Measurements from ENCODE around the gene SMPD3. TPM values are rescaled to one million over a fixed set of nuclear protein-coding genes. Genes with fewer than 3 reads are reported as not detected.
A peak's percentile ranks its signal among the peaks of the same experiment; 100 is the strongest.

The SMPD3 gene
- total and polyA plus RNA-seq, 4 donors, result 12.7 to 44.7 (median 29.3) TPM

DNA sequence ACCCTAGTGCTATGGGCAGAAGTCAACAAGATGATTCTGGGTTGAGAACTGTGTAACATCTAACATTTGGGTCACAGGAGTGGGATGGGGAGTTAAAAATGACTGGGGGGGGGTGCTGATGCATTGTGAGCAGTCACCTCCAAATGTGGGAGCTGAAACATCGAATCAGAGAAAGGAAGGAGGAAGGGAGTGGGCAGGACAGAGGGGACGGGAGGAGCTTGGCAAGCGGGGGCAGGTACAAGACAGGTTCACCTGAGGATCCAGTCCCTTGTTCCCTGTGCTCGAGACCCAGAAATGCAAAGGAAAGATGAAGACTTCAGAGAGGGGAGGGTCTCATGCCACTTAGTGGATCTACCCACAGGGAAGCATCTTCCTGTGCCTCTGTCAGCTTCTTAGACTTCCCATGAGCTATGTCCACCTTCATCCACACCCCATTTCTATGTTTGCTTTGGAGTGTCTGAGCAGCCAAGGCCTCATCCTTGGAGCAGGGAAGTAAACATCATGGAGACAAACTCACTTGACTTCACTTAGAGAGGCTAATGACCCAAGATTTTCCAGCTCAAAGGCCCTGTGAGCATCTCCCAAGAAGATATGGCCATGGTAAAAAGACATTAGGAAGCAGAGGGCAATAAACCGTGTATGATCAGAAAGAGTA is 20.5 kb downstream of the SMPD3 start:
- WGBS (ENCODE audit: insufficient coverage), result 89% methylated on average over 5 of the region's 5 CpGs
- no peak overlapping the region for H3K27ac ChIP-seq (ENCODE audit: low read depth, low read length)

DNA sequence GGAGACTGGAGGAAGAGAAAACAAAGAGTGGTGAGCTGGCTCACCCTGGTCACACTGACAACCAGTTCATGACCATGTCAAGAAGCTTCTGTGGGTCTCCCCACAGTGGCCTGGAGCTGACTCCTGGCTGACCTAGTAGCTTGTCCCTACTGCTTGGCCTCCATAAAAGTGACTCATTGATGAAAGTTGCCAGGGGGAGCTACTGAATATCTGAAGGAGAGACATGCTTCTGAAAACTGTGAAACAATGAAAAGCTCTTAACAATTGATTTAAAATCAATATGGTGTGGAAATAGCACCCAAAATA is 22.0 kb downstream of the SMPD3 start:
- H3K36me3 ChIP-seq (ENCODE audit: control insufficient read depth, insufficient read depth, low read length), result no peaks in the 10 kb centered on the region
- H3K27me3 ChIP-seq (ENCODE audit: control insufficient read depth, insufficient read depth, low read length), result no peaks in the 10 kb centered on the region
- no peak for DNase-seq (ENCODE audit: low read depth in 4 of 6, low spot score in 6 of 6)
- H3K4me3 ChIP-seq (ENCODE audit: low read depth, low read length), result no peak overlapping the region
- H3K27ac ChIP-seq (ENCODE audit: low read depth, low read length), result no peak overlapping the region
- H3K4me1 ChIP-seq (ENCODE audit: control insufficient read depth, insufficient read depth, low read length), result peaks cover 11% of the 10 kb centered on the region
- H3K9me3 ChIP-seq (ENCODE audit: control insufficient read depth, insufficient read depth, low read length), result no peaks in the 10 kb centered on the region

More for the DNA sequence above, 20.5 kb downstream of the SMPD3 start:
- H3K4me3 ChIP-seq (ENCODE audit: low read depth, low read length), result no peak overlapping the region
- H3K9me3 ChIP-seq (ENCODE audit: control insufficient read depth, insufficient read depth, low read length), result no peaks in the 10 kb centered on the region
- peaks cover 11% of the 10 kb centered on the region for H3K4me1 ChIP-seq (ENCODE audit: control insufficient read depth, insufficient read depth, low read length)
- no peak for DNase-seq (ENCODE audit: low read depth in 4 of 6, low spot score in 6 of 6)
- no peaks in the 10 kb centered on the region for H3K36me3 ChIP-seq (ENCODE audit: control insufficient read depth, insufficient read depth, low read length)
- no peaks in the 10 kb centered on the region for H3K27me3 ChIP-seq (ENCODE audit: control insufficient read depth, insufficient read depth, low read length)

DNA sequence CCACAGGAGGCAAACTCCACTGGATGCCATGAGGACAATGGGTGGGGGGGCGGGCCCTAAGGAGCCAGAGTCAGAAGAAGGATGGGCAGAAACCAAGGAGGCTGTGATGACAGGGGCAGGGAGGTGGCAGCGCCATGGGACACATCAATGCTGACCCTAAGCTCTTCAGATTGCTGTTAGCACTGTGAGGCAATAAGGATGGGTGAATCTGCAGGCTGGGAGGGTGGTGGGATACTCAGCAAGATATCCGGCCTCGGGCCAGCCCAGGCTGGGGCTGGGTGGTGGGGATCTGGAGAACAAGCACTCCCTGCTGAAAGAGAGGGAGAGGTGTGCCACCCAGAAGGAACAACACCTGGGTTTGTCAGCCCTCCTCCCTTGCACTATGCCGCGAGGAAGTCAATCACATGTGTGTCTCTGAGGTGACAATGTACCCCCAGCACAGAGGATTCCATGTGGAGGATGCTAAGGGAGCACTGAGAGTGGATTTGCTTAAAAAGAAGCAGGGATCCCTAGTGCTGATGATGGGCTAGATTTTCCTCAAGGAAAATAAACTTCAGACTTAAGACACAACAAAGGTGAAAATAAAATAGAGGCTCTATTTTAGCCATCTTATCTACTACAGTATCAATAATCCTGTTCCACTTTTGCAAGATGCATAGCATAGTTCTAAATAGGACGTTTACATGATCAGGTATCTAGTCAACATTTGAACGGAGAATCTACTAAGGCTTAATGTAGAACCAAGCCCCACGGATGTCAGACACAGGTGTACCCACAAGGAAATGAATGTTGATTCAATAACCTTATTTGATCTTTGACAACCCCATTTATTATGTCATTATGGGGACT is 22.6 kb downstream of the SMPD3 start:
- 84% methylated on average over 5 of the region's 9 CpGs for WGBS (ENCODE audit: insufficient coverage)
- H3K36me3 ChIP-seq (ENCODE audit: control insufficient read depth, insufficient read depth, low read length), result no peaks in the 10 kb centered on the region
- DNase-seq (ENCODE audit: low read depth in 4 of 6, low spot score in 6 of 6), result no peak
- no peak overlapping the region for H3K27ac ChIP-seq (ENCODE audit: low read depth, low read length)
- no peaks in the 10 kb centered on the region for H3K27me3 ChIP-seq (ENCODE audit: control insufficient read depth, insufficient read depth, low read length)
- no peaks in the 10 kb centered on the region for H3K9me3 ChIP-seq (ENCODE audit: control insufficient read depth, insufficient read depth, low read length)
- H3K4me1 ChIP-seq (ENCODE audit: control insufficient read depth, insufficient read depth, low read length), result peaks cover 11% of the 10 kb centered on the region
- H3K4me3 ChIP-seq (ENCODE audit: low read depth, low read length), result no peak overlapping the region

DNA sequence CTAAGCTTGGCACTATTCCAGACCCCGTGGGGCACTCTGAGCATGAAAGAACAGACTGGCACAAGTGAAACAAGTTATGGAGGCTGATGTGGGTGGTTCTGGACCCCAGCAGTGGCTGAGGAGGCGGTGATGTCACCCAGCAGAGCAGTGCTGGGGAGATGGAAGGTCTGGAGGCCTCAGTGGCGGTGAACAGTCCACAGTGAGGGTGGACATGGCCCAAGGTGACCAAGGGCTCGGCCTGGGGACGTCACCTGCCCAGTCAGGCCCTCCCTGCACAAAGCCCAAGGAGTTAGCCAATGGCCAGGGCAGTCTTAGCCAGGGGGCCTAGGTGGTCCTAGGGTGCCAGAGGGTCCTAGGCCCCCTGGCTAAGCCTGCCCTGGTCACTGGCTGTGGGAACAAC is 24.5 kb downstream of the SMPD3 start:
- Histone ChIP-seq H3K4me1 (ENCODE audit: control insufficient read depth, insufficient read depth, low read length) (peaks cover 3% of the 10 kb centered on the region), H3K9me3 (ENCODE audit: control insufficient read depth, insufficient read depth, low read length) (no peaks in the 10 kb centered on the region), H3K36me3 (ENCODE audit: control insufficient read depth, insufficient read depth, low read length) (no peaks in the 10 kb centered on the region), H3K27me3 (ENCODE audit: control insufficient read depth, insufficient read depth, low read length) (no peaks in the 10 kb centered on the region), H3K27ac (ENCODE audit: low read depth, low read length) (no peak overlapping the region), H3K4me3 (ENCODE audit: low read depth, low read length) (no peak overlapping the region)
- WGBS (ENCODE audit: insufficient coverage), result 86% methylated on average over 5 of the region's 5 CpGs
- no peak for DNase-seq (ENCODE audit: low read depth in 4 of 6, low spot score in 6 of 6)

DNA sequence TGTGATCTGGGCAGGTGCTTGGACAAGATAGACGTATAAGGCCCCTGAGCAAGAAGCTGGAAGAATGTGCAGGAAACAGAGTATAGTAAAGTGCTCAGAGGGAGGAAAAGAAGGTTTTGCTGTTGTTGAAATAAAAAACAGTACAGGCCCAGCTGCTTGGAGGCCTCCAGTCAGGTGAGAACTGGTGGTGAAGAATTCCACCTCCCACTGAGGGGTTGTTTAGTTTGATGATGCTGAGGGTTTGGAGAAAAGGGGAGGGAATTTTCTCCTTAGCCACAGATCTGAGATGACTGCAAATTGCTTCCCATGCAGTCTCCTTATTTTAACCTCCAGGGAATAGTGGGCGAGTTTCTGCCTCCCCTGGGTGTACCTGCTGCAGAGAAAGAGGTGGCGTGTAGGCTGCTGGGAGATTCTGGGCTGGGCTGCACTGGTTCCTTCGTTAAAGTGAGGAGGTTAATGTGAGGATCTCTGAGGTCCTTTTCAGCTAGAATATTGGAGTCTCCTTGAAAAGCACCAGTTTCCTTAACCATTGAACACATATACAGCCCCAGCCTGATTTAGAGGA is 25.8 kb downstream of the SMPD3 start:
- peak in 1 of 6 donors; percentile 50 for DNase-seq (ENCODE audit: low read depth in 4 of 6, low spot score in 6 of 6)
- Histone ChIP-seq H3K4me3 (ENCODE audit: low read depth, low read length) (no peak overlapping the region), H3K27ac (ENCODE audit: low read depth, low read length) (no peak overlapping the region), H3K9me3 (ENCODE audit: control insufficient read depth, insufficient read depth, low read length) (no peaks in the 10 kb centered on the region), H3K4me1 (ENCODE audit: control insufficient read depth, insufficient read depth, low read length) (peaks cover 3% of the 10 kb centered on the region), H3K36me3 (ENCODE audit: control insufficient read depth, insufficient read depth, low read length) (no peaks in the 10 kb centered on the region), H3K27me3 (ENCODE audit: control insufficient read depth, insufficient read depth, low read length) (no peaks in the 10 kb centered on the region)
- WGBS (ENCODE audit: insufficient coverage), result 86% methylated on average over 2 of the region's 4 CpGs

DNA sequence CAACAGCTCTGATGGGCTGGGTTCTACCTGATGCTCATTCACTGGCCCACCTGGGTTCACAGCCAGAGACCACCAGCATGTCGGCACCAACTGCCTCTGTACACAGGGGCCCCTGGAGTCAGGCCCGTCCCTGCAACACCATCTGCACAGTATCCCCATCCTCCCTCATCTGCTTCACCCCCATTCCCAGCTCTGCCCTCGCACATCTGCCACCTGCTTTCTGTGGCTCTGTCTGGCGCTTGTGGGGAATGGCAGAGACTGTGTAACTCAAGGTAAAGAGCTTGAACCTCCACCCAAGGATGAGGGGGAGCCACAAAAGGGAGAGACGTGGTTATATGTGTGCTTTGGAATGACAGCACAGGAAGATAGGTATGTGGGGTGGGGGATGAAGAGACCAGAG is 27.2 kb downstream of the SMPD3 start:
- Histone ChIP-seq H3K27ac (ENCODE audit: low read depth, low read length) (no peak overlapping the region), H3K9me3 (ENCODE audit: control insufficient read depth, insufficient read depth, low read length) (no peaks in the 10 kb centered on the region), H3K4me3 (ENCODE audit: low read depth, low read length) (no peak overlapping the region), H3K4me1 (ENCODE audit: control insufficient read depth, insufficient read depth, low read length) (peaks cover 10% of the 10 kb centered on the region), H3K27me3 (ENCODE audit: control insufficient read depth, insufficient read depth, low read length) (no peaks in the 10 kb centered on the region), H3K36me3 (ENCODE audit: control insufficient read depth, insufficient read depth, low read length) (no peaks in the 10 kb centered on the region)
- 94% methylated on average over 3 of the region's 5 CpGs for WGBS (ENCODE audit: insufficient coverage)
- DNase-seq (ENCODE audit: low read depth in 4 of 6, low spot score in 6 of 6), result no peak

DNA sequence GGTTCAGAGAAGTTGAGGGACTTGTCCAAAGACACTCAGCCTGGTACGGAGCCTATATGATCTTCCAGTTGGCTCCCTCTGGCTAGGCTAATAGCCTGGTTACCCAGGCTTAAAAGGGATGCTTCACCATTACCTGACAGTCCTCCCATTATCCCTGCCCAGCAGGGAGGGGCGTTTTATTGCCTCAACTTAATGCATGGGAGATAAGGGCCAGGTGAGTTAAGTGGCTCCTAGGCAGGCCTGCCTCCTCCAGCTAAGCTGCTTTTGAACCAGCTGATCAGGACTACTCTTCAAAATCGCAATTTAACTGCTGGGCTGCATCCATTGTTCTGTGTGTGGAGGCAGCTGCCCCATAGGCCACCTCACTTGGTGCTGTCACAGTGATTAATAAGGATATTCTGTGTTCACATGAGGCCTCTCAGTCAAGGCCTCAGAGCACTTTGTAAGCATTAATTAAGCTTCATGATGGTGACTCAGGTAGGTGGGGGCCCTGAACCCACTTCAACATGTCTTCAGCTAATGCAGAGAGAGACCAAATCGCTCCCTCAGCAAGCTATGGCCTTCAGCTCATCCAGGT is 27.9 kb downstream of the SMPD3 start:
- no peak overlapping the region for H3K27ac ChIP-seq (ENCODE audit: low read depth, low read length)
- H3K27me3 ChIP-seq (ENCODE audit: control insufficient read depth, insufficient read depth, low read length), result no peaks in the 10 kb centered on the region
- 79% methylated on average over 4 of the region's 4 CpGs for WGBS (ENCODE audit: insufficient coverage)
- H3K9me3 ChIP-seq (ENCODE audit: control insufficient read depth, insufficient read depth, low read length), result no peaks in the 10 kb centered on the region
- no peak overlapping the region for H3K4me3 ChIP-seq (ENCODE audit: low read depth, low read length)
- peaks cover 12% of the 10 kb centered on the region for H3K4me1 ChIP-seq (ENCODE audit: control insufficient read depth, insufficient read depth, low read length)
- H3K36me3 ChIP-seq (ENCODE audit: control insufficient read depth, insufficient read depth, low read length), result no peaks in the 10 kb centered on the region
- DNase-seq (ENCODE audit: low read depth in 4 of 6, low spot score in 6 of 6), result no peak

DNA sequence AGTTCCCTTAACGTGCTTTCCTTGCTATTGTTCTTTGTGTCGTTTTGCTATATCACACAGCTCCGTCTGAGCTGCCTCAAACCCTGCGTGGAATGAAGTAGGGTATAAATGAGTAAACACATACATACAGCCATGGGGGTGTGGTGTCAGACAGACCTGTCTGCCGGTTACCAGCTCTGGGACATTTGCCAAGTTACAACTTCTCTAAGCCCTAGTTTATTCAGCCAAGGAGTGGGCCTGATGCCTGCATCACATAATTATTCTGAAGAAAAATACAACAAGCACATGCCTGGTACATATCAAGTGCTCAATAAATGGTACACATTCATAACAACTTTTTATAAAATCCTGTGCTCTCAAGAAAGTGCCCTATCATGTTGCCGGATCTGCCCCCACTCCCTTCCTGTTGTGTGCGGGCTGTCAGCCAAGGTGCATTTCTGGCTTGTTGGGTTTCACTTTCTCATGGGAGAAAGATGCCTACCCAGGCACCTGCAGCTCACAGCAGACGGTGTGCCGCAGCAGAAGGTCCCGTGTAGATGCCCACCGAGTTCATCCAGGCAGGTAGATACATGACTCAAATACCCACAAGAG is 30.5 kb downstream of the SMPD3 start:
- Histone ChIP-seq H3K4me3 (ENCODE audit: low read depth, low read length) (no peak overlapping the region), H3K36me3 (ENCODE audit: control insufficient read depth, insufficient read depth, low read length) (no peaks in the 10 kb centered on the region), H3K4me1 (ENCODE audit: control insufficient read depth, insufficient read depth, low read length) (peaks cover 9% of the 10 kb centered on the region), H3K9me3 (ENCODE audit: control insufficient read depth, insufficient read depth, low read length) (no peaks in the 10 kb centered on the region), H3K27me3 (ENCODE audit: control insufficient read depth, insufficient read depth, low read length) (no peaks in the 10 kb centered on the region), H3K27ac (ENCODE audit: low read depth, low read length) (no peak overlapping the region)
- peak in 1 of 6 donors; percentile 17 for DNase-seq (ENCODE audit: low read depth in 4 of 6, low spot score in 6 of 6)
- WGBS (ENCODE audit: insufficient coverage), result 66% methylated on average over 3 of the region's 11 CpGs

DNA sequence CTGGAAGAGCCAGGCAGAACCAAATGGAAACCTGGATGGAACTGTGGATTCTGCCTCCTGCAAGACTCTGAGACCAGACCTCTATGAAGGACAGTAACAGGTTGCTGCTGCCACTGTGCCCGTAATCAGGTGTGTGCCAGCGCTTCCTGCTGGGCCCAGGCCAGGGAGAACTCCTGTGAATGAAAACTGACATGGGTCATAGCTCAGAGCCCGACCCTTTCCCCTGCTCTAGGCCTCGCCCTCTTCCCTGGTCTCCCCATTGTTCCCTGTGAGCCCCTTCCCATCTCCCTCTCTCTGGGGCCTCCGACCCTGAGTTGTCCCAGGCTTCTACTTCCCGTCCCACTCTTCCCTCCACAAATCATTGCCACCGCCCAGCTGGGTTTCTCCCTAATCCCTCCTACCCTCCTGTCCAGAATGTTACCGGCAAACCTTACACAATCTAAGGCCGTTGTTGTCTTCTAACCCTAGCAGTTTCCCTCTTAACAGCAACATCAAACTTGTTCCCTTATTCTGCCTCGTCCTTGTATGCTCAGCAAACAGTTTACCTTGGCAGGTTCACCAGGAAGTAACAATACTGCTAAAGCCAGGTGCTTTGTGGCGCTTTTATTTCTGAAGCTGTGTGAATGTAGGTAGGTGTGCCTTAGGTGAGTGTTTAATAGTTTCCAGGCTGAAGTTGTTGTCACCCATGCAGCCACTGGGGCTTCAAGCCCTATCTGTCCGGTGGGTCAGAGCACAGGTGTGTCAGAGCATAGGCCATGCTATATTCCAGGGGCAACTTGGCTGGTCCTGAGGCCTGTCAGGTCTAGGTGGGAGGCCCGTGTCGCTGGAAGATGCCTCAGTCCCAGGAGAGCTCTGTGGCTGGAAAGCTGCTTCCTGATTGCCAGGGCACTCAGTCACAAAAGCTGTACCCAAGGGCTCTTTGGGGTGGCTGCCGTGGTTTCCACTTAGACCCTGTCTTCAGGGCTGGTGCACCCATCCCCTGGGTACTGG is 32.0 kb downstream of the SMPD3 start:
- Histone ChIP-seq H3K27me3 (ENCODE audit: control insufficient read depth, insufficient read depth, low read length) (no peaks in the 10 kb centered on the region), H3K4me3 (ENCODE audit: low read depth, low read length) (no peak overlapping the region), H3K36me3 (ENCODE audit: control insufficient read depth, insufficient read depth, low read length) (peaks cover 3% of the 10 kb centered on the region), H3K4me1 (ENCODE audit: control insufficient read depth, insufficient read depth, low read length) (peaks cover 9% of the 10 kb centered on the region), H3K9me3 (ENCODE audit: control insufficient read depth, insufficient read depth, low read length) (no peaks in the 10 kb centered on the region), H3K27ac (ENCODE audit: low read depth, low read length) (no peak overlapping the region)
- DNase-seq (ENCODE audit: low read depth in 4 of 6, low spot score in 6 of 6), result no peak
- 67% methylated on average over 14 of the region's 15 CpGs for WGBS (ENCODE audit: insufficient coverage)
